Activated T-helper 2 cell treated with anti-CD3 and anti-CD28 coated beads, Interferon-gamma antibody, Interleukin-2, Interleukin-4, amounts not matched to agents 10 μg/mL and 5 μg/mL and 100 μg/mL, durations not matched to agents 14 hours and 24 hours and 36 hours (primary cell): ENCODE measurements around the gene SPATA12. TPM values are rescaled to one million over a fixed set of nuclear protein-coding genes. Genes with fewer than 3 reads are reported as not detected.

ENCODE experiments used
- DNase-seq: peaks from one replicate; pipeline ENCODE4 v3.0.0; 2021; ENCODE audit warnings: low spot score
- H3K27ac Mint-ChIP-seq: one replicate; pipeline ENCODE4 v1.8.0; 2021; ENCODE audit warnings: mixed read lengths
- H3K27me3 Mint-ChIP-seq: one replicate; pipeline ENCODE4 v1.8.0; 2021; ENCODE audit warnings: low read depth, mixed read lengths
- H3K36me3 Mint-ChIP-seq: one replicate; pipeline ENCODE4 v1.8.0; 2021; ENCODE audit warnings: low read depth, mixed read lengths
- H3K4me1 Mint-ChIP-seq: one replicate; pipeline ENCODE4 v1.8.0; 2021; ENCODE audit warnings: low read depth, mixed read lengths
- H3K4me3 Mint-ChIP-seq: one replicate; pipeline ENCODE4 v1.8.0; 2021; ENCODE audit warnings: low read depth, mild to moderate bottlenecking, moderate library complexity, mixed read lengths
- H3K9me3 Mint-ChIP-seq: one replicate; pipeline ENCODE4 v1.8.0; 2021; ENCODE audit warnings: mixed read lengths
- intact Hi-C: fragments of 100-400 bp; cut with micrococcal nuclease; formaldehyde crosslinking; loops from one replicate; pipeline ENCODE4 v1.15.1; 2023
- total RNA-seq: library from RNA; stranded (reverse); gene quantifications from 2 replicates; pipeline ENCODE4 v1.2.3, GENCODE V29; 2022

SPATA12 gene
- total RNA-seq, 1 donor from 2014 or later: not detected

- Mint-ChIP-seq H3K36me3 (no peaks in the 10 kb centered on the region), H3K27me3 (peaks cover 5% of the 10 kb centered on the region), H3K27ac (no peak overlapping the region), H3K4me1 (peaks cover 4% of the 10 kb centered on the region), H3K9me3 (no peaks in the 10 kb centered on the region), H3K4me3 (no peak overlapping the region)
- no peak for DNase-seq
- intact Hi-C loops: no loop called here
Measured at GRCh38 chr3:57110798-57111197, 50.3 kb downstream of the SPATA12 start.

- peaks cover 5% of the 10 kb centered on the region for H3K27me3 Mint-ChIP-seq
- no peak overlapping the region for H3K27ac Mint-ChIP-seq
- intact Hi-C loops: no loop called here
- H3K9me3 Mint-ChIP-seq: no peaks in the 10 kb centered on the region
- DNase-seq: no peak
- H3K36me3 Mint-ChIP-seq: no peaks in the 10 kb centered on the region
- no peak overlapping the region for H3K4me3 Mint-ChIP-seq
- H3K4me1 Mint-ChIP-seq: peaks cover 4% of the 10 kb centered on the region
Measured at GRCh38 chr3:57112206-57112605, 51.7 kb downstream of the SPATA12 start.

- intact Hi-C loops: no loop called here
- no peak for DNase-seq
- Mint-ChIP-seq H3K27ac (no peak overlapping the region), H3K4me1 (peaks cover 4% of the 10 kb centered on the region), H3K4me3 (no peak overlapping the region), H3K36me3 (no peaks in the 10 kb centered on the region), H3K27me3 (peaks cover 6% of the 10 kb centered on the region), H3K9me3 (no peaks in the 10 kb centered on the region)
Measured at GRCh38 chr3:57116501-57116900, 56.0 kb downstream of the SPATA12 start.

- Mint-ChIP-seq H3K27me3 (peaks cover 13% of the 10 kb centered on the region), H3K4me3 (no peak overlapping the region), H3K4me1 (no peaks in the 10 kb centered on the region), H3K36me3 (no peaks in the 10 kb centered on the region), H3K27ac (no peak overlapping the region), H3K9me3 (no peaks in the 10 kb centered on the region)
- intact Hi-C loops: no loop called here
- no peak for DNase-seq
Measured at GRCh38 chr3:57118254-57118653, 57.8 kb downstream of the SPATA12 start.

- H3K4me3 Mint-ChIP-seq: no peak overlapping the region
- intact Hi-C loops: no loop called here
- H3K9me3 Mint-ChIP-seq: no peaks in the 10 kb centered on the region
- no peak overlapping the region for H3K27ac Mint-ChIP-seq
- no peaks in the 10 kb centered on the region for H3K4me1 Mint-ChIP-seq
- no peaks in the 10 kb centered on the region for H3K36me3 Mint-ChIP-seq
- H3K27me3 Mint-ChIP-seq: peaks cover 14% of the 10 kb centered on the region
- DNase-seq: no peak
Measured at GRCh38 chr3:57120040-57120439, 59.6 kb downstream of the SPATA12 start.

GRCh38 chr3:57120451-57121174, 60.1 kb downstream of the SPATA12 start:
- DNase-seq: no peak
- Mint-ChIP-seq H3K9me3 (no peaks in the 10 kb centered on the region), H3K27me3 (peaks cover 14% of the 10 kb centered on the region), H3K4me1 (no peaks in the 10 kb centered on the region), H3K36me3 (no peaks in the 10 kb centered on the region), H3K4me3 (no peak overlapping the region), H3K27ac (no peak overlapping the region)
- intact Hi-C loops: no loop called here

Other genes with a start within 250 kb of the SPATA12 start
- 0.07 and 0.09 TPM in 2 replicates for gene IL17RD, start 104.7 kb downstream of the SPATA12 start, total RNA-seq
- 0.30 and 0.43 TPM in 2 replicates for gene HESX1, start 139.3 kb downstream of the SPATA12 start, total RNA-seq
- 40.7 and 43.8 TPM in 2 replicates for gene APPL1, start 167.1 kb downstream of the SPATA12 start, total RNA-seq
- gene ASB14, start 232.0 kb downstream of the SPATA12 start, total RNA-seq: not detected in 2 replicates